HEK293T (cell line): ENCODE measurements around the gene SNRNP40.

Experiments
- BHLHE40 ChIP-seq: fragments of 450-650 bp; IDR thresholded peaks from 2 replicates; pipeline ENCODE4 v1.6.1; 2016; ENCODE audit warnings: mild to moderate bottlenecking, moderate library complexity, borderline replicate concordance
- L3MBTL2 ChIP-seq: fragments of 450-650 bp; conservative IDR thresholded peaks from 2 replicates; pipeline ENCODE4 v1.6.1; 2016; ENCODE audit warnings: mild to moderate bottlenecking
- SP1 ChIP-seq: fragments of 450-650 bp; IDR thresholded peaks from 2 replicates; pipeline ENCODE4 v1.6.1; 2017

DNA sequence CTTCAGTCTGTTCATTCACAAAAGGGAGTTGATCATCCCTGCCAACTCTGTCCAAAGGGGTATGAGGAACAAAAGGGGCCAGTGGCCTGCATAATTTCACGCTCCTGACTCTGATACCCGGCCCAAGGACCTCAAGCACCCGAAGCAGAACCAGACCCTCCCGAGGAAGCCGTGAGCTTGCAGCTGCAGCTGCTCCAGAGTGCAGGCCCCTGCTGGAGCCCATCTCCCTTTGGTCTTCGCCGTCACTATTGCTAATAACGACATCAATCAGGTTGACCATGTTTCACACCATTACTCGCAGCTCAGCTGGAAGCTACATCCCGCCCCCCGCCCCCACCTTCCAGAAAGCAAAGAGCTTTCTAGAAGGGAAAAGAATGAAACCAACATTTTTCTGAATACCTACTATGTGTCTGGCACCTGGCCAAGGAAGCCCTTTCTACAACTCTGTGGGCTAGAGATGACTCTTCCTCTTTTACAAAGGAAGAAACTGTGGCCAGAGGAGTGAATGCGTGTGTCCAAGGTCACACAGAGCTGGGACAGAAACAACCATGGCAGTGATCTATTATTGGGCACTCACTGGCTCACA, 62.4 kb downstream of the SNRNP40 start:
- TF ChIP-seq SP1 (no peak), BHLHE40 (no peak), L3MBTL2 (no peak)
